Stromal cell of bone marrow (primary cell): ENCODE data around the gene SRGAP2C.
"Not testable (repeated sequence)": the region's sequence is repeated elsewhere in the genome, so short reads cannot be mapped to it uniquely, and the experiment has no call there.

ENCODE experiments used
- DNase-seq: peaks from one replicate; pipeline ENCODE4 v3.0.0-alpha.2; 2012; ENCODE audit warnings: low read depth

SRGAP2C gene

DNA sequence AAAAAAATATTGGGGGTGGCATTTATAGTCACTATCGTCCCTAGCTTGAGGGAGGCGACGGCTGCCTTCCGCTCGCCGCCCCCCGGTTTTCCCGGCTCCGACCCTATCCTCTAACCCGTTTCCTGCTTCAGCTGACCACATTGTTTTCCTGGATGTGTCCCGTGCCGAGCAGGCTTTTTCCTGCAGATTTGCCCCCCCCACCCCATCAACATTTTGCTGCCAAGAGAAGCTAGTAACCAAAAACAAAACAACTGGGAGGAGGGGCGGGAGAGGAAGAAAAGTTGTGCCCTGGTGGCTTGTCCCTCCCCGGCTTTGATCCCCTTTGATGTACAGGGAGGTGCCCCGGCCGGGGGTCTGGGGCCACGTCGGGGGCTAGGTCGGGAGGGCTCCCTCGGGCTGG lies 1.4 kb downstream of the SRGAP2C start:
- DNase-seq, result not testable (repeated sequence)

DNA sequence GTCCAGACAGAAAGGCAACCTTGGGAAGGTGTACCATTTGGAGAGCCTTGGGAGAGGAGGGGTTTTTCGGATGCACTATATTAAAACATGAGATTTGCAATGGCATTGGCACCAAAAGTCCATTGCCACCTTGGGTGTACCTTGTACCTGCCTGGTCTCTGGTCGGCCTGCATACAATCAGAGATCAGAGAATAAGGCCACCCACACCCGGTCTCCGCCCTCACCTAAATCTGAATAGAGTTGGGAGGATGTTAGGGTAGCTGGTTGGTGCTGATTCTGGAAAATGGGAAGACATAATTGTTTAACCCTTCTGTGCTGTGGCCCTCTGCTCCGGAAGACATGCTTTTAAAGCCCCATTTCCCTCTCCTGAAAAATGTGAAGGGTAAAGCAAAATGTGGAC lies 3.1 kb downstream of the SRGAP2C start:
- DNase-seq, result not testable (repeated sequence)

DNA sequence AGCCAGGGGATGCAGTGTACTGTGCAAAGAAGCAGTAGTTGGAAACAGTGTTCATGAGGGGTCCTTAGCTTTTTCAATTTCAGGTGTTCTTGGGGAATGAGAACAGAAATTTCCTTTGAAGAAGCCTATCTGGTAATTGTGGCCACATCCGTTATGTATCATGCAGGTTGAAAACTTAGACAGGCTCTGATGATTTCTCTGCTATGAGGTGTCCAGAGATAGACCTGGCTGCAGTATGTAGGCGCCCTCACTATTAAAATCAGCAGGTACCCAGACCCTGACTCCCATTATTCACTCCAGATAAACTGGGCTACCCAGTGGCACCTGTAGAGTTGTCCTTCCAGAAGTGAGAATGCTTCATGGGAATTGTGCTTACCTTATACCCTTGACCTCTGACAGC lies 7.7 kb downstream of the SRGAP2C start:
- DNase-seq, result not testable (repeated sequence)

DNA sequence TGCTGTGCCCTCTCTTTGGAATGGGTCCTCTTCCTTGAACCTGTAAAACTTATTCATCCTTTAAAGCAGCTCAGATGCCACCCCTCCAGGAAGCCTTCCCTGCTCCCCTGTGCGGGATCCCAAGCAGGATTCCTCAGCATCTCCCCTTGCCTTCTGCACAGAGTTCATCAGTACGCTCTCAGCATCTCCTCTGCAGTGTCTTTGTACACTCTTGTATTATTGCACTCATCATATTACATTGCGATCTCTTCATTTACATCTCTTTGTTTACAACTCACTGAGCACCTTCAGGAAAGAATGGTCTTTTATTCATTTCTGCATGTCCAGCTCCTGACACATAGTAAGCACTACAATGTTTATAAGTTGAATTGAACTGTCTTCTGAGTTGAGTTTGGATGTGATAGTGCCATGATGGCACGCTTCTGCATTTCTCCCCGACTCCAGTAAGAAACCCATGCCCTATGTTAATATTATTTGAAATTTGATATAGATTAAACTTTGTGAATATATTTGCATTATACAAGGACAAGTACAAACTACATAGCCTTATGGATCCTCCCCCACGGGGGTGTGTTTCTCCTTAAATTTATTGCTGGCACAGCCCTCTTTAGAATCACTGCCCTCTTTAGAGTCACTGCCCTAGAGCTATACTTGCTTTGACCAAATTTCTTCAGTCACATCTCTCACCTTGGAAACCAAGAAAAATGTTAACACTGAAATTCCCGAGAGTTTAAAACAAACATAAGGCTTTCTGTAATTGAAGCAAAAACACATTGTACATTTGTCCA lies 12.5 kb downstream of the SRGAP2C start:
- DNase-seq, result not testable (repeated sequence)

DNA sequence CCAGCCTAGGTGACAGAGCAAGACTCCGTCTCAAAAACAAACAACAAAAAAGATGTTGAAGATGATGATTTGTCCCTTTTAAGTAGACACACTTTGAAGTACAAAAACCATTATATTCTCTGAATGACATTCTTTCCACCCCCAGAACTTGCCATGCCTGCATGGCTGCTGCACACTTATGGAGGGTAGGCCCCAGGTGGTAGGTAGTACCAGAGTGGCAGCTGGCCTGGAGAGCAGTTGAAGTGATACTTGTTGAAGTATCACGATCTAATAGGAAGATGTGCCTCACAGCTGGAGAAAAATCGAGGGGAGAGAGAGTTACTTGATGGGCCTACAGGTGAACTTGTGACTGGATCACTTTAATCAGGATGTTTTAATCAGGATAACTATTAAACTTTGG lies 15.0 kb downstream of the SRGAP2C start:
- DNase-seq, result not testable (repeated sequence)

DNA sequence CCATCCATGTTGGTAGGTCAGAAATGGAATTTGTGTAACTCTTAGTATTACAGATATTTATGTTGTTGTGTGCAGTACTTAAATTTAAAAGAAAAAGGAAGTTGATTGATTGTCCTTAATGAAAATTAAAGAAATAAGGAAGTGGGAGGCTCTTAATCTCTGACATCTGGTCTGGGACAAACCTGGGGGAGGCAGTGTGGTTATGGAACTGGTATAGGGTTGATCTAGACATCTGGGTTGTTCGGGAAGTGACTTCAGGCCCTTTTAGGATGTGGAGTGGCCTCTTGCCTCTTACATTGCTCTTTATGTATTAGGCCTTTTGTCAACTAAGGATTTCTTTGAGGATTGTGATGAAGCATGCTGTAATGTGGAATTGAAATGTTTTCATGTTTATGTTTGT lies 15.5 kb downstream of the SRGAP2C start:
- DNase-seq, result not testable (repeated sequence)

DNA sequence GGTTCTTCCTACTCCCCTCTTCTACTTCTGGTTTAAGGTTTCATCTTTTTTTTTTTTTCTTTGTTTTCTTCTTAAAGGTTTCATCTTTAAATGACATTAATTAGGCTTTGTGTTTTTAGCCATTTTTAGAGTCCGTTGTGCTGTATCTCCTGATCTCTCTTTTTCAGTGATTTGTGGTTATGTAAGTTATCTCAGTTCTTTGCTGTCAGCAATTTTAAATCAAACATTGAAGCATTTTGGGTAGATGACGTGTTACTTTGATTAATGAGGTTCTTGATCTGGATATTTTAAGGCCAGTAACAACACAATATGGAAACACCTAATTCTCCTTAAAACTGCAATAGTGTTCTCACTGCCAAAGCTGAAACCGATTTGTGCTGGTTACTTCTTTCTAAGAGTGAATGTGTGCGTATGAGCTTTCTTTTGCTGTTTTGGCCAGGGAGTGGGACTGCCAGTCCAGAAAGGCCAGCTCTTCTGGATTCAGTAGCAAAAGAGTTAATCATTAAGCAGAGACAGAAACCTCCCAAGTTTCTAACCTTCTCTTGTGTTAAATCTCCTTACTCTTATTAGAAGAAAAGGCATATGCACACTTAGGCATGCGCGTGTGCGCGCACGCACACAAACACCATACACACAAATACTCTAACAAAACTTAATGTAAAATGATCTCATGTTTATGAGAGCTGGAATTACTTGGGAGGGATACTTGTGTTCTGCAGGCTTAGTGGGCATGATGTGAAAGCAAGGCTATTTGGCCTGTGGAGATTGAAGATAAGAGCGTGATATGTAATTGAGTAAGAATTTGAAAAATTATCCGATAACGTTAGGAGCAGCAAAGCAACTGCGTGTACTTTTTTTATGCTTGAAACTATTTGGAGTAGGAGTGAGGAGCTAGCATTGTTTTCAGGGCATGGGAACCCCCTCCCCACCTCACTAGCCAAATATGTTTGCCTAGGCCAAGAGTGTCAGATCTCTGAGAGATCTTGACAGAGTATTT lies 16.5 kb downstream of the SRGAP2C start:
- DNase-seq, result not testable (repeated sequence)

DNA sequence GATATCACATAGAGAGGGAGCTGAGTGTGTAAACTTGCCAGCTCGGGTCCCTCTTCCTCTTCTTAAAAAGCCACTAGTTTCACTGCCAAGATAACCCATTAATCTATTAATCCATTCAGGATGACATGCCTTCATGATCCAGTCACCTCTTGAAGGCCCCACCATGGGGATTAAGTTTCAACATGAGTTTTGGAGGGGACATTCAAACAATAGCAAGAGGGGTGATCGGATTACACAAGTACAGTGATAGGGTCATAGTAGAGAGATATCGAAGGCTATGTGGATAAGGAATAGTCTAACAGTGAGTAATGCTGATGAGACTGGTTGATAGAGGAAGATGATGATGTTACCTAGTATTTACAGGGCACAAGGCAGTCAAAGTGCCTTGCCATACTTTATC lies 18.2 kb downstream of the SRGAP2C start:
- not testable (repeated sequence) for DNase-seq

DNA sequence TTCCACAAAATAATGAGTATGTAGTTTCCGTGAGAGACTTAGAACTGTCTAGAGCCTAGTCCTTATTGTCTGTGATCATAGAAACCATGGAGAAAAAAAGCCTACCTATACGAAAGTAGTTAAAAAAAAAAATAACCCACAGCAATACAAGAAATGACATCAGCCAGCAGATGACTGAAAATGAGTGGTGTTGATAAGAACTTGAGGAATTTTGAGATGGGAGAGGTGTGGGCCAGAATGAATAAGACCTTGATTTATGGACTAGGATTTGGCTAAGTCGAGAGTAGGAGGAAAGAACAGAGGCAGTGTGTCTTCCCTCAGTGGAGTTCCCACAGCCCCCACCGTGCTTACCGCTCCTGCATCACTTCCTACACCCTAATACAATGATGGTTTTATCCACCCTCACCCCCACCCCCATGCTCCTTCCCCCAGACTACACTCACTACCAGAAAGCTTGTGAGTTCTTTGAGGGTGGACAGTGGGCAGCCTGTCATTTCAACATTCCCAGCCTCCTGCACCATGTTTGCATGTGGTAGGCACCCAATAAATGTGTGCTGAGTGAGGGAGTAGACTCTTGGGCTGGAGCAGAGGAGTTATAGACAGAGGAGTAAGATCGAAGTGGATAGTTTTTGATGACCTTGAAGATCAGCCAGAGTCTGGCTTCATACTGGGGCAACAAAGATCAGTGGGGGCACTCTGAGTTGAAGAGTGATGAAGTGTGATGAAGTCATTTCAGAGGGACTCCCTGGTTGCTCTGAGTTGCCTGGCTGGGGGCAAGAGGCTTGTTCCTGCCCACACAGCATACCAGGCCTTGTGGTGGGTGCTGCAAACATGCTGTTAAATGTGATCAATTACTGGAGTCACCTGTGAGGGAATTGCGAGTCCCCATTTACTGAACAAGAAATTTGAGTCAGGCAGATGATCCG lies 21.3 kb downstream of the SRGAP2C start:
- not testable (repeated sequence) for DNase-seq

DNA sequence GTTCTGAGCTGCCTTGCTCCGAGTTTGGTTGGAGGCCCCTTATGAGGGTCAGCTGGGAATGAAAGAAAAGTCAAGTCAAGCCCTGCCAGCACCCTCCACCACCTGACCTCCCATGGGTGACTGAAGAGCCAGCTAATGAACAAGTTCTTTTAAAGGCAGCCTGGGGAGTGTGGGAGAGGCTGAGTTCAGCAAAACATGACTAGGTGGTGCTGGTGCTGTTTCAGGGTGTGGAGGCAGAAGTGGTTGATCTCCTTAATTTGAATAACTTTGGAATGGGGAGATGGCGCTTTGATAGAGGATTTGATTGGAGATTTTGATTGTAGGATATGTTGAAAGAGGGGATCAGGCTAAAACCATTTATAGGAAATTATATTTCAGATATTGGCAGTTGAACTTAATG lies 22.6 kb downstream of the SRGAP2C start:
- DNase-seq, result not testable (repeated sequence)

DNA sequence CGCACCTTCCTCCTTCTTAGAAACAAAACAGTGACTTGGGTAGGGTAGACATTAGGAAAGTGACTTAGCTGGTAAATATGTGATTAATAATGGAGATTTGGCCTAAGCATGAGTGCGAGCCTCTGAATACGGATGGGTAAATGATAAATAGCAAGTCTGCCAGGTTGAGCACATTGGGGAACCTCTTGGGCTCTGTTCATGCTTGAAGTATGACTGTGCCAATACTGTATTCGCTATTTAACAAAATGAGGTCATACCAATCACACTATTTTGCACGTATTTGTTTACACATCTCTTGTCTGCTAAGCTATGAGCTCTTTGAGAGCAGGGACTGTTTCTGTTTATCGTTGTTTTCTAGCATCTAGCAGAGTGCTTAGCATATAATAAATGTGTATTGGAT lies 23.6 kb downstream of the SRGAP2C start:
- DNase-seq, result not testable (repeated sequence)

DNA sequence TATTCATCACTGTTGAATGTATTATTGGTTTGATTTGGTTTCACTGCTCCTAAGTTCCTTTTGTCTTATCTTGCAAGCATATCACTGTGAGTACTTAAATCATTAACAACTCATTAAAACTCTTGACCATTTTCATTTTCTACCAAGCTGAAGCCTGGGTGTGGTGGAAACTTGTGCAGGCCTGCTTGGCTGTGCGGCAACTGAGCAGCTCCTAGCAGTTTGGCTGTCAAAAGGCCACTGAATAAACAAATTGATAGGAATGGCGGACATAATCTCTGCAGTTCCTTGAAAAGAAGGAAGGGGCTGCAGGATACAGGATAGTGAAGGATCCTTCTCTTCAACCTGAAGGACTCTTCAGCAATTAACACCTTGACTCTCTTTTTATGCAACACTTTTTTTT lies 26.0 kb downstream of the SRGAP2C start:
- not testable (repeated sequence) for DNase-seq

DNA sequence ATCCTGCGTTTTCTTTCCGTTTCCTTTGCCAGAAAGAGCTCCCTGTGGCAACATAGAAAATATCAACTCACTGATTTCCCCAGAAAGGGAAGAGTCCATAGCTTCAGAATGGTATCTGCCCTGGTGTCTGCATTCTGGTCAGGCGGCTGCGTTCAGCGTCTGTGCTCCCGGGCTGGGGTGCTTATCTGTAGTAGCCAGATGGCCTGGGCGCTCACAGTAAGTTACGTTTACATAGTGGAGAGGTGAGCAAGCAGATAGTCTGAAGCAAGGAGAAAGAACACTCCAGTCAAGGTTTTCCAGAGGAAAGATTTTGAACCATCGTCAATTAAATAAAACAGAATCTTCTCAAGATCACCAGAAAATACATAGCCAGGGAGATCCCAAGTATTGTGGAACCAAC lies 28.7 kb downstream of the SRGAP2C start:
- DNase-seq, result not testable (repeated sequence)

DNA sequence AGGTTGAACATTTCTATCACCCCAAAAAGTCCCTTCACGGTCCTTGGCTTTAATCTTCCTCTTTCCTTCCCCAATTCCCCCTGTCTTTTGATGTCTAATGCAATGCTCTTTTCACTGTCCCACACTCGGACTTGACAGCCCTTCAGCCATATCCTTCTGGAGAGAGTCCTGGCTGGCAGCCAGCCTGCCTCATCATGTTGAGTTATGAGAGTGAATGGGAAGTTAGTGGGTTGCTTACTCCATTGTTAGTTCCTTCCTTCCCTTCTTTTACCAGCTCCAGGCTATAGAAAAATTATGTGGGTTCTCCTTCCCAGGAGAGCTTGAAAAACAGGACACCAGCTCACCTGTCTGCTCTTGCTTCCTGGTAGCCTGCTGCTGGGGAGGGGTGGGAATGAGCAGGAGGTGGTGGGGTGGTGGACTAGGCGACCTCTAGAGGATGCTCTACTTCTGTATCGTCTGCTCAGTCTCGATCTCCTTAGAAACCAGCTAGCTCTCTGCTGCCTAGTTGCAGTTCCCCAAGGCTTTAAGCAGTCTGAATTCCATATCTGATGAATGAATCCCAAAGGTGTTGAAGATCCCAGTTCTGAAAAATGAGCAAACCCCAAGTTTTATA lies 29.9 kb downstream of the SRGAP2C start:
- not testable (repeated sequence) for DNase-seq

DNA sequence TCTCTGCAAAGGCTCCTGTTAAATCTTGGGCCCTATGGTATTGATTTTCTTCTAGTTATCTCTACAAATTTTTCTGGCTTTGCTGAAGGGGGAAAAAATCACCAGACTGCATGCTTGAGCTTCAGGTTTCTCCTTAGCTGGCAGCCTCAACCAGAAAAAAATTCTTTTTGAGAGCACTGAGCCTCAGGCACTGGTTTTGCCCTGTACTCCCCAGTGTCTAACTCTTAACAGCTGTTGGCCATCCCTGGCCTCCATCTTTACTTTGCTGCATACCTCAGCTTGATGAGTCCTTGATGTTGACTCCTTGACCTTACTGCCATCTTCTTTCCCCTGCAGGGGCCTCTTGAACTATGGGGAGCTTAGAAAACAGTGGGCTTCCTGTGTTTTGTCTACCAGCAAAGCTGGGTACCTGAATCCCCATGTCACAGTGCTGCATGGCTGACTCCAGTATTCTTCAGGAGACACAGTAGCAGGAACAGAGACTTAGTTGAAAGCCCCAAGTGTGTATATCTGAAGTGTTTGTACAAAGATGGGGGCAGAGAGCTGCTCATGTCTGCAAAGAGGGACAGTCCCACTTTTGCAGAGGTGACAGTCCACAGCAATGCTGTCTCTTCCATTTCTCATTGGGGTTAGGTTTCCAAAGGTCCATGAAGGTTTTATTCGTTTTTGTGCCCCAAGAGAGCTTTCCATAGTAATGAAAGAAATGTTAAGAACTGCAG lies 31.1 kb downstream of the SRGAP2C start:
- not testable (repeated sequence) for DNase-seq

DNA sequence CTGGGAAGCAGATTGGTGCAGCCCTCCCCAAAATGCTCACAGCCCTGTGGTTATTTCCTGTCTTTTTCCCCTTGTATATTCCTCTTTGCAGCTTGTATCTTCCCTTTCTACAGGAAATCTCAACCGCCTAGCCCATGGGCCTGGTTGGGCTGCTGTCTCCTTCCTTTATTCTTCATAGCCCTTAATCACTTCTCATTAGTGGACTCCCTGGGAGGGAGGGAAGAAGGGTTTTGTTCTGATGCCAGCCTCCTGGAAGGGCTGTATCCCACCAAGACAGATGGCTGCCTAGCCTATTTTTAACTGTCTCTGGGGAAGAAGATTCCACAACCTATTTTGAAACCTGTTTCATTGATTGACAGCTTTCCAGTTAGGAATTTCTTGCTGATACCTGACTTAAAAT lies 31.9 kb downstream of the SRGAP2C start:
- not testable (repeated sequence) for DNase-seq

DNA sequence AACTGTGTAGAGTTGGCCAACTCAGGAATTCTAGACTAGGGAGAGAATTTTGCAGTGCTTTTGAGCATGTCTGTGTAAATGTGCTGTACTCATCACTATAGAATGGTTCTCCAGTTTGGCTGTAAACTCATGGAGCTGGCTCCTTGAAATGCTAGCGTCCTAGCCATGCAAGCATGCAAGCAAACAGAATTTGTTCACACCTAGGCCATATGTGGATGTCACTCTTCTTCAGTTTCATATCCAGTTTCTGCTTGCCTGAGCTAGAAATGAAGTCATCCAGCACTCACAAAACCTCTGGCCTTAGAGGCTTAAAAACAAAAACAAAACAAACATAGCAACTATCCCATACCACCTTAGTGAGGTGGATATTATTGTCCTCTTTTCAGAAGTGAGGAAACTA lies 37.0 kb downstream of the SRGAP2C start:
- DNase-seq, result not testable (repeated sequence)

DNA sequence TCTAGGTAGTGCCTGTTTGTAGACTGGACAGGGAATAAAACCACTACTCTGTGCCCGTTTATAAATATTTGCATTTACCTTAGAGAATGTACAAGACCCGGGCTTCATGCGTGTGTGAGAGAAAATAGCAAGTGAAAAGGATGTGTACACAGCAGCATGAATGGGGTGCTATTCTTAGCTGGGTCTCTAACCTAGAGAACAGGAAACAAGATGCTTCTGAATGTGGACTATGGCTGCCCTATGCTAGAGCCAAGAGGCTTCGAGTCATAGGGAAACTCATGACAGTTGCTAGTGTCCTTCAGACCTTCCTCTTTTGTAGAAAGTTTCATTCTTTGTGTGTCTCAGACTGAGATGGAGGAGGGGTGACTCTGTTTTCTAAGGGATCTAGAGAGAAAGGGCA lies 39.9 kb downstream of the SRGAP2C start:
- not testable (repeated sequence) for DNase-seq

DNA sequence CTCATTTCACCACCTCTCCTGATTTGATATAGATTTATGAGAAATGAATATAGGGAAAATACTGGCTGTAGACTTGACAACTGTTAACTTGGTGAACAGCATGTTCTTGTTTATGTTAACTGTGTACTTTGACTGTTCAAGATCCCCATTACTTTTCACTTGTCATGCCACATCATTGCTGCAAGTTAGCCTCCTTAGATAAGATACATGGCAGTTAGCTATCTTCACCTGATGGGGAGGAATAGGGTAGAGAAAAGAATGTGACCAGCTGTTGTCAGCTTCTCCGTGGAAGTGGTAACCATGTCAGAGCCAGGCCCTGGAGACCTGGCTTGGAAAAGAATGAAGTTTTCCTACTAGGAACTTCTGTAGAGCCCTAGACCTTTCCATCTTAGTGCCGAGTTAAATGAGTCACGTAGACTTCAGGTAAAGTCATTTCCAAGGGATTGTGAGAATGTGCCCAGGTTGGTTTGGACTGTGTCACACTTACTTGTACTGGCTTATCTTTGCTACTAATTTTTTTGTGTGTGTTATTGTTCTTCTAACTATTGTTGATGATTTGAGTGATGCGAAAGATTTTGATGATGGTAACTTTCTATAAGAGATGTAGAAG lies 41.6 kb downstream of the SRGAP2C start:
- not testable (repeated sequence) for DNase-seq

DNA sequence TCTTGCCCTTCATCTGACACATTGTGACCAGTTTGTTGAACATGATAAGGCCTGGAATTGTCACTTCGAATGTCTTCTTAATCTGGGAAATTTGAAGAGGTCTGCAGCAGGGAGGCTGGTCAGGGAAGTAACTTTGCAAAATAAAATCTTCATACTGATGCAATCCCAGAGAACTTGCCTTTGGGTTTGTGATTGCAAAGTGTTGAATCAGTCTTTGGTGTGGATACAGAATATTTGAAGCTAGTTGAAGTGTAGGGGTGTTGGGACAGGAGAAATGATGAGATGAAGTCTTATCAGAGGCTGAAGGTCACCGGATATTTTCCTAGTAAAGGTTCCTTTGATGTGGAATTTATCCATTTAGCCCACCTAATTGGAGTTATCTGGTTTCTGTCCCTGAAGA lies 42.1 kb downstream of the SRGAP2C start:
- not testable (repeated sequence) for DNase-seq
